G401 (cell line): ENCODE data around the gene COX8A. TPM values are rescaled to one million over a fixed set of nuclear protein-coding genes. Genes with fewer than 3 reads are reported as not detected.
A peak's percentile ranks its signal among the peaks of the same experiment; 100 is the strongest.

ENCODE experiments used
- DNase-seq: peaks from one replicate; pipeline ENCODE4 v3.0.0-alpha.2; 2015; ENCODE audit warnings: low spot score
- in situ Hi-C: cut with HindIII; loops from 2 replicates; pipeline ENCODE4 v1.10.0; 2016; ENCODE audit warnings: low sequenced_read_pairs, mixed read lengths
- total RNA-seq: library from RNA; depleted of rRNA; stranded (reverse); fragments of >200 nt; shearing (Covaris generic); gene quantifications from 2 replicates; pipeline ENCODE4 v1.2.3, GENCODE V29; 2014; rRNA removed

Gene COX8A, protein sequence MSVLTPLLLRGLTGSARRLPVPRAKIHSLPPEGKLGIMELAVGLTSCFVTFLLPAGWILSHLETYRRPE
- total RNA-seq = 499 and 536 TPM in 2 replicates

- DNase-seq = peak; percentile 100
- in situ Hi-C loops = no loop called here
Measured at GRCh38 chr11:63974259-63975143, at the start of gene COX8A. COX8A (plus strand) TSS chr11:63974620; CDS start chr11:63974681, 61 bp downstream.

GRCh38 chr11:63929616-63930015, 44.8 kb upstream of the COX8A start:
- in situ Hi-C loops = no loop called here
- no peak for DNase-seq

DNA sequence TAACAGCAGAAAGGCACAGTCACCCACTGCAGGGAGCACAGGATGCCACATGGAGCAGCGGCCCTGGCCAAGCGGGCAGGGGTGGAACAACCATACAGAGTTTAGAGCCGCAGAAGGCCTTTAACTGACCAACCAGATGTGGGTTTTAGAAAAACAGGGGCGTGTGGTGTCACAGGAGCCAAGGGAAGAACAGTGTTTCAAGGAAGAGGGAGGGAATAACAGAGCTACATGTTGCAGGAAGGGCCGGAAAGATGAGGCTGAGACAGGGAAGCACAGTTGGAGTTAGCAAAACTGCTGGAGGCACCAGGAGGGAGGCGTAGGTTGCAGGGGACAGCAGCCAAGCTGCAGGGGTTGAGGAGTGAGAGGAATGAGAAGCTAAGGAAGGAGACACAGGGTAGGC, 43.4 kb upstream of the COX8A start:
- in situ Hi-C loops = no loop called here
- DNase-seq = no peak

GRCh38 chr11:63931876-63932275, 42.5 kb upstream of the COX8A start:
- in situ Hi-C loops = no loop called here

GRCh38 chr11:63933459-63933858, 41.0 kb upstream of the COX8A start:
- DNase-seq = no peak
- in situ Hi-C loops = no loop called here

More at GRCh38 chr11:63931876-63932275, 42.5 kb upstream of the COX8A start:
- DNase-seq = peak; percentile 63

DNA sequence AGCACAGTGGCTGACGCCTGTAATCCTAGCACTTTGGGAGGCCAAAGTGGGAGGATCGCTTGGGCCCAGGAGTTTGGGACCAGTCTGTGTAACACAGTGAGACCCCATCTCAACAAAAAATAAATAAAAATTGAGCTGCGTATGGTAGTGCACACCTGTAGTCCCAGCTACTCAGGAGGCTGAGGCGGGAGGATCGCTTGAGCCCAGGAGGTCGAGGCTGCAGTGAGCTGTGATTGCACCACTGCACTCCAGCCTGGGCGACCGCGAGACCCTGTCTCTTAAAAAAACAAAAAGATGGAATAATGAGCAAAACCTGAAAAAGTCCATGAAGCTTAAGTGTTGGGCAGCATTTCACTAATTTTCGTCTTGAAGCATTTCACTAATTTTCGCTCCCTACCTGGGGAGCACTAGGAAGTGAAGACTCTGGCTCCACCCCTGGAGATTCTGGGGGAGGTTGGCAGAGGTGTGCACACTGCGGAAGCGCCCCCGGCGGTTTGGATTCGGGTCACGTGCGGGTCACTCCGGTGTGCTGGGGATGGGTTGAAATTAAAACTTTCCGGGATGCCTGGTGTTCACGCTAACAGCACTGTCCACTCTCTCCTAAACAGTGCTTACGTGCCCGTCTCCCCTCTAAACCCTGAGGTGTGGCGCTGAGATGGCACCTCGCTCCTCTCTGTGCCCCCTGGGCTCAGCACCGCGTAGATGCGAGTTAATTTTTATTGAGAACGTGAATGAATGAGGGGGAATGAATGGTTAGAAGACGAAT, 36.5 kb upstream of the COX8A start:
- DNase-seq = no peak

DNA sequence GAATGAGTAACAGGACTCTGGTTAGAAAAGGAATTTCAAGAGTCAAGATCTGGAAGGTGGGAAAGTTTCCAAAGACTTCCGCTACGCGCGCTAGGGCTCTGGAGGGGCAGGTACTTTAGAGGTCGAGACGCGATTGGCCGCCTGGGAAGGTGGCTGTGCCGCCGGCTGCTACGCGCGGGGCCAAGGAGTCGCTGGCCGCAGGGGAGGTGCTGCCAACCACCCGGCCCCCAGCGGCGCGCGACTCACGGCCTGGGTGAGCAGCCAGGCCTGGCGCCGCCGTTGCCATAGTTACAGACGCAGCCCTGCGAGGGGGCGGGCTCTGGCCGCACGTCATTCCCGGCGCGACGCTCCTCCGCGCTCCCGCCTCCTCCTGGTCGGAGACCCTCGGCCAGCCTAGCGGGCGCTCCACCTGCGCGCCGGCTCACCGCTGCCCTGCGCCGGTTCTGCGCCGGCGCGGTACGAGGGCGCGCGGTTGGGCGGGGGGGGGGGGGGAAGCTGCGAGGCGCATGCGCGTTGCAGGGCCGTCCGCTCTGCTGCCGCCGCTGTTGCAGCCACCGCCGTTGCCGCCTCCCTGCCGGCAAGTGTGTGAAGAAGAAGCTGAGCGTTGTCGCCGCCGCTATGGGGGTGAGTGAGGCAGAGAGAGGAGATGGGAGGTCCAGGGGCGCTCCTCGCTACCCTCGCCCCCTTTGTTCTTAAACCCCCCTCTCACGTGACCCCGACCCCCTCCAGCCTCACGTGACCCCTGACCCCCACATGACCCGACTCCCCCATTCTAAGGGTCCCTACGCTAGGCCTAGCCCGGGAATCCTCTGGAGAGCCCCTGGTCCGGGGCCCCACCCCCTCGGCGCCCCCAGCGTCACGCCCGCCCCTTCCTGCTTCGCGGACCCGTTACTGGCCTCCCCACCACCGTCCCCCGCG, 35.7 kb upstream of the COX8A start, which contains the start of gene NAA40:
NAA40 (plus strand) TSS at position 524 of the 918 bp plus-strand sequence; CDS start at position 619, 95 bp downstream.
- in situ Hi-C loops = no loop called here
- DNase-seq = peak; percentile 94

More for the DNA sequence above, 36.5 kb upstream of the COX8A start:
- in situ Hi-C loops = no loop called here

- in situ Hi-C loops = no loop called here
- DNase-seq = peak; percentile 30
Measured at GRCh38 chr11:63939397-63939891, 35.0 kb upstream of the COX8A start.

DNA sequence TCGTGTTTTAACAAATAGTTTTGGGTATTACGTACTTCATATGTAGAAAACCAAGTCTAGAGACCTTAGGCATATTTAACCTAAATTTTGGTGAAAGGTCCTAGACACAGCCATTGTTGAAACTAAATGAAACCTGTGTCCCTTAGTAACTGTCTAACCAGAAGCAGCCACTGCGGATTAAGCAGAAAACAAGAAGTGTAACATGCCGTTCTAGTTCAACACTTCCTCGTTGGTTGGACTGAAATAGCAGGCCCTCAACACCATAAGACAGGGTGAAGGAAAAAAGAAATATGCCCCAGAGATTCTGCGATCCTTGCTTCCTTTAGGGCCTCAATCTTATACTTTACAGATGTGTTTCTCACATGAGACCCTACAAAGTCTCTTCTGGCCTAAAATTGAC, 33.6 kb upstream of the COX8A start:
- DNase-seq = no peak
- in situ Hi-C loops = no loop called here

DNA sequence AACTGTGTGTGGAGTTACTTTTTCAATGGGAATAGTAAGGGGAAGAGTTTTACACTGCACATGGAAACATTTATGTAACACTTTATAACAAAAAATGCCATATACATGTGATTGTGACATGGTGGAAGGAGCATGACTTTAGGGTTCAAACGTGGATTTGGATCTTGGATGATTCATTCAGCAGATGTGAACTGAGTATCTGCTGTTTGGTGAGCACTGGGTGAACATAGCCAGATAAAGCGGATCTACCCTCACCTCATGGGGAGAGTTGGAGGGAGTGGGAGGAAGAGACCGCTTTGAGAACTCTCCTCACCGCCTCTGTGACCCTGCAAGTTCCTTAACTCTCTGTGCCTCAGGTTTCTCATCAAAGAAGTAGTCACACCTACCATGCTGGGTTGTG, 32.5 kb upstream of the COX8A start:
- in situ Hi-C loops = no loop called here
- DNase-seq = no peak

- in situ Hi-C loops = no loop called here
Measured at GRCh38 chr11:63942803-63943202, 31.6 kb upstream of the COX8A start.

GRCh38 chr11:63944987-63945386, 29.4 kb upstream of the COX8A start:
- in situ Hi-C loops = no loop called here

More at GRCh38 chr11:63942803-63943202, 31.6 kb upstream of the COX8A start:
- no peak for DNase-seq

DNA sequence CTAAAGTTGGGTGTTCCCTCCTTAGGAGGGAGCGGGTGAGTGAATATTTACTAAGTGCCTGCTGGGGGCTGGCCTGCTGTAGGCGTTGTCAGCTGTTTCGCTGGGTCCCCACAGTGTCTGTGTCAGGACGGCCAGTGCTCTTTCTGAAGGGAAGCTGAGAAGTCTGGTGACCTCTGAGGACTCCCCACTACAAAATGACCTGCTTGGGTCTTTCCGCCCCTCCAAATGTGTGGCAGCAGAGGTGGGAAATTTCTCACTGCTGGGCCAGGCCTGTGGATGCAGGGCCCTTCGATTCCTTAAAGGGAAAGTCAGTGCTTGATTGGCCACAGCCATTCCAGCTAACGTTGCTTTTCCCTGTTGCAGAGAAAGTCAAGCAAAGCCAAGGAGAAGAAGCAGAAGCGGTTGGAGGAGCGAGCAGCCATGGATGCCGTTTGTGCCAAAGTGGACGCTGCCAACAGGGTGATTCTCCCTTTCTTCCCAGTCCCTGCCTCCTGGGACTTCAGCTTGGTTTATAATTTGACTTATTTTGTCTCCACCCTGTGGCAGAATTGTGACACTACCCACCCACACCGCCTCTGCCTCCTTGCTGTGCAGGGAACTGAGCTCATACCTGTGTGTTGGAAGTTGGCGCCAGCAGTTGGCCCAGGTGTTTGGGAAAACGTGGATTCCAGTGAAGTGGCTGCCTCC, 28.8 kb upstream of the COX8A start:
- in situ Hi-C loops = no loop called here

More at GRCh38 chr11:63944987-63945386, 29.4 kb upstream of the COX8A start:
- DNase-seq = peak; percentile 61

DNA sequence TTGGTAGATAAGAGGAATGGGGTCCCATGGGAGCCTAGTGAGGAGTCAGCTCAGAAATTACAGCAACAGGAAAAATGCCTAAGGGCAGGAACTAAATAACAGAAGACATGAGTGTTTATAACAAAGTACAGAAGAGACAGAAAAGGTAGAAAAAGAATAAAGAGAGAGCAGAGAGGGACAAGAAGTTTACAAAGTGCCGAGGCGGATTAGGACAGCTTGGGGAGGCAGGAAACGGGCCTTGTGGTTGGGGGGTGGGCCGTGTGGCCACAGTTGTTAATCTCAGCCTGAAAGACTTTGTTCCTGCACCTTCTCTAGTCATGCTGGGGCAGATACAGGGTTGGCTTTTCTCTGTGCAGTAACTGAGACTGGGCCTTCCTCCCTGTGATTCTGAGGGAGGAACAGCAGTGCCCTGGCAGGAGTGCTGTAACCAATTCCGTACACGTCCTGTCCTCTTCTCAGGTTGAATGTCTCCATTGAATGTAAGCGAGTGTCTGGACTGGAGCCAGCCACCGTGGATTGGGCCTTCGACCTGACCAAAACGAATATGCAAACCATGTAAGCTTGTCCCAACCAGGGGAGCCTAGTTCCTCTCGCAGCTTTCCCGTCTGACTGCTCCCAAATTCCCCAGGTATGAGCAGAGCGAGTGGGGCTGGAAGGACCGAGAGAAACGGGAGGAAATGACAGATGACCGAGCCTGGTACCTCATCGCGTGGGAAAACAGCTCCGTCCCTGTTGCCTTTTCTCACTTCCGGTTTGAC, 22.5 kb upstream of the COX8A start:
- in situ Hi-C loops = no loop called here
- no peak for DNase-seq

More for the DNA sequence above, 28.8 kb upstream of the COX8A start:
- DNase-seq = peak; percentile 88

DNA sequence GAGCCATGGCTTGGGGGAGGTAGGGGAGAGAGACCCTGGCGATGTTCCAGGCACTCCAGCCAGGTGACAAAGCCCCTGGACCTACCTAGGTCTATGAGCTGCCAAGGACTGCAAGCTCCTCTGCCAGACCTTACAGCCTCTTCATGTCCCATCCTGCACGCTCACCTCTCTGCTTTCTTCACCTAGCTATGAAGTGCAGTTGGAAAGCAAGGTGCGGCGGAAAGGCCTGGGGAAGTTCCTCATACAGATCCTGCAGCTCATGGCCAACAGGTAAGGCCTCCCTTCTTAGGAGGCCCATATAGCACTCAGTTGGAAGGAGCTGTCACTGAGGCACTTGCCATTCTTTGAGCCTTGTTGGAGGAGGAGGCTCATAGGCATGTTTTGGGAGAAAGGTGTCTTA, 21.9 kb upstream of the COX8A start:
- in situ Hi-C loops = no loop called here
- no peak for DNase-seq

GRCh38 chr11:63958008-63958407, 16.4 kb upstream of the COX8A start:
- in situ Hi-C loops = no loop called here
- no peak for DNase-seq

GRCh38 chr11:63961608-63962412, 12.6 kb upstream of the COX8A start:
- in situ Hi-C loops = no loop called here
- DNase-seq = no peak
